GM19452 (cell line): ENCODE measurements around the gene RPP14.

Experiments
- ATAC-seq: cut with Tn5 transposase; IDR thresholded peaks from one replicate; pipeline ENCODE4 v1.9.1; 2021; ENCODE audit not compliant: unreplicated experiment

Gene RPP14

GRCh38 chr3:58355179-58355578, 49.1 kb downstream of the RPP14 start:
- no peak for ATAC-seq

- no peak for ATAC-seq
Measured at GRCh38 chr3:58356054-58356453, 50.0 kb downstream of the RPP14 start.

- ATAC-seq = no peak
Measured at GRCh38 chr3:58357402-58357801, 51.4 kb downstream of the RPP14 start.

- no peak for ATAC-seq
Measured at GRCh38 chr3:58358092-58358491, 52.0 kb downstream of the RPP14 start.

GRCh38 chr3:58358808-58359207, 52.8 kb downstream of the RPP14 start:
- no peak for ATAC-seq

GRCh38 chr3:58359621-58360020, 53.6 kb downstream of the RPP14 start:
- no peak for ATAC-seq

- ATAC-seq = no peak
Measured at GRCh38 chr3:58361866-58362265, 55.8 kb downstream of the RPP14 start.

- no peak for ATAC-seq
Measured at GRCh38 chr3:58366699-58367098, 60.7 kb downstream of the RPP14 start.

GRCh38 chr3:58369038-58369437, 63.0 kb downstream of the RPP14 start:
- ATAC-seq = no peak
